ENCODE results near the gene KRTAP12-1.
A peak's percentile ranks its signal among the peaks of the same experiment; 100 is the strongest.
"Not testable (repeated sequence)": the region's sequence is repeated elsewhere in the genome, so short reads cannot be mapped to it uniquely, and the experiment has no call there.

The KRTAP12-1 gene

GRCh38 chr21:44697172-44697810 lies 15.3 kb upstream of the KRTAP12-1 start, which contains the start of gene KRTAP10-12:
TSS of gene KRTAP10-12 (plus strand) at chr21:44697172. CDS start at chr21:44697202, 30 bp downstream.
- not testable (repeated sequence) for DNase-seq

- no peak for DNase-seq
Observed at GRCh38 chr21:44696572-44696971, 14.6 kb upstream of the KRTAP12-1 start.

DNA sequence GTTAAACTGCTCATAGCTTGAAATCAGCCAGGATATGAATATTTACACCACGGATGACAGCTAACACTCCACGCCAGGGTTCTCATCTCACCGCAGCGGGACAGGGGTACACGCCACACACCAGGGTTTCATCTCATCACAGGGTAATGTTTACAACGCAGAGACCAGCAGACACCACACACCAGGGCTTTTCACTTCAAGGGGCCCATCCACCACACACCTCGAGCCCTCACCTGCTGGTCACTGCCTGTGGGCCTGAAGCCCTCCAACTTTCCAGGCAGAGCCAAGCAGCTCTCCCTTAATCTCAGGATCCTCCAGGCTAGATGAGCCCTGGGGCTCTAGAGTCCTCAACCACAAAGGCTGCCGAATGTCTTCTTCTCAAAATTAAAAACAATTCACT lies 13.7 kb upstream of the KRTAP12-1 start:
- DNase-seq = no peak

GRCh38 chr21:44695184-44695583 lies 13.2 kb upstream of the KRTAP12-1 start:
- no peak for DNase-seq

DNA sequence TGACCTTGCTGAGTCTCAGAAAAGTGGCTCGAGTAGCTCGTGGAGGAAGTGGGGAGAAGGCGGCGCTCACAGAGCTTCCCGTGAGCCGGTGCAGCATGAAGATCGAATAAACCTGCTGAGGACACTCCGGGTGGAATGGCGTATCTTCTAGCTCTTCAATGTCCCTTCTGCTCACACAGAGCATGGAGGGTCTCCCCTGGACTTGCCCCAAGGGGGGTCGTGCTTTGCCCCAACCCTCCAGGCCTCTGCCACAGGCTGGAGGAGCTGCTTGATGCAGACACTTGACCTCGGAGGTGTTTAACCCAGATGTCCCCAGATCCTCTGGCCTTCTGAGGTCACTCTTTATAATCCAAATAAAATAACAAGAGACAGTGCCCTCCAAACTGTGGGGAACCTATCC lies 12.8 kb upstream of the KRTAP12-1 start:
- DNase-seq = no peak

- DNase-seq = no peak
Observed at GRCh38 chr21:44692798-44693512, 11.0 kb upstream of the KRTAP12-1 start.

DNA sequence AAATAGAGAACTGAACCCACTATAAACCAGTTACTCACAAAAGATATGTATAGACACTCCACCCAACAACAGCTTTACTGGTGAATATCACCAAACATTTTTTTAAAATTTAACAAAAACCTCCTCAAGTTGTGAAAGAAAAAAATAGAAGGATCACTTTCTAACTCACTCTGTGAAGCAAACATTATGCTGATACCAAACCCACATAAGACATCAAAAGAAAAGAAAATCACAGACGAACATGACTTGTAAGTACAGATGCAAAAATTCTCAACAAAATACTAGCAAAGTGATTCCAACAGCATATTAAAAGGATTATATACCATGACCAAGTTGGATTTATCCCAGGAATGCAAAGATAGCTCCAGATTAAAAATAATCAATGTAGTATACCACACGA lies 9.7 kb upstream of the KRTAP12-1 start:
- no peak for DNase-seq

DNA sequence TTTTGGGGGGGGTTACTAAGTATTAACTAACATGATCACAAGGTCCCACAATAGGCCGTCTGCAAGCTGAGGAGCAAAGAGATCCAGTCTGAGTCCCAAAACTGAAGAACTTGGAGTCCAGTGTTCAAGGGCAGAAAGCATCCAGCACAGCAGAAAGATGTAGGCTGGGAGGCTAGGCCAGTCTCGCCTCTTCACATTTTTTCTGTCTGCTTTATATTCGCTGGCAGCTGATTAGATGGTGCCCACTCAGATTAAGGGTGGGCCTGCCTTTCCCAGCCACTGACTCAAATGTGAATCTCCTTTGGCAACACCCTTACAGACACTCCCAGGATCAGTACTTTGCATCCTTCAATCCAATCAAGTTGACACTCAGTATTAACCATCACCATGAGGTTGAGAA lies 7.8 kb upstream of the KRTAP12-1 start:
- not testable (repeated sequence) for DNase-seq

- DNase-seq = no peak
Observed at GRCh38 chr21:44687671-44688070, 5.7 kb upstream of the KRTAP12-1 start.

DNA sequence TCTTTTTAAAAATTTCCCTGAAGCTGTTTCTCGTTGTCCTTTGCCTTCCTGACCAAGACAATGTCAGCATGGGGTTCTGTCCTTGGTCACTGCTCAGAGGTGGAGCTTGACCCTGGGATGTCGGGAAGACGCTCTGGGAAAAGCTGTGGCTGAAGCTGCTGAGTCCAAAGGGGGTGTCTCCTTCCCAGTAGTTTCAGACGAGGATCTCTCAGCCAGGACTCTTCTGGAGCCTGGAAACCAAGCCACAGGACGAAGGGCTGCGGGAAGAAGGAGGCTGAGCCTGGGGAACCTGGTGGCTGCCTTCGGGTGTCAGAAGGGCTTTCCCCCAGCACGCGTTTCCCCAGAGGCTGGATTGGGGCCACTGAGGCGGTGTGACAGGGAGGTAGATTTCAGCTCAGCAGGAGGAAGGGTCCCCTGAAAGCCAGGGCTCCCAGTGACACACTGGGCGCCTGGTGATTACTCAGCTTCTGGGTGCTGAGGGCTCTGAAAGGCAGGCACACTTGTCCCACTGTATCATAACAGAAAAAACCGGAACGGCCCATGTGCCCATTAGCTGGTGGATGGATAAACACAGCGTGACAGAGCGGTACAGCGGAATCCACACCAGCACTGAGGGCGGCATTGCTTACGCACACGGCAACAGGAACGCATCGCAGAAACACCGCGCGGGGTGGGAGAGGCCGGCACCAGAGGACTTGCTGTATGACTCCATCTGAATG lies 5.0 kb upstream of the KRTAP12-1 start:
- DNase-seq = no peak

- DNase-seq = no peak
Observed at GRCh38 chr21:44686000-44686781, 4.2 kb upstream of the KRTAP12-1 start.

DNA sequence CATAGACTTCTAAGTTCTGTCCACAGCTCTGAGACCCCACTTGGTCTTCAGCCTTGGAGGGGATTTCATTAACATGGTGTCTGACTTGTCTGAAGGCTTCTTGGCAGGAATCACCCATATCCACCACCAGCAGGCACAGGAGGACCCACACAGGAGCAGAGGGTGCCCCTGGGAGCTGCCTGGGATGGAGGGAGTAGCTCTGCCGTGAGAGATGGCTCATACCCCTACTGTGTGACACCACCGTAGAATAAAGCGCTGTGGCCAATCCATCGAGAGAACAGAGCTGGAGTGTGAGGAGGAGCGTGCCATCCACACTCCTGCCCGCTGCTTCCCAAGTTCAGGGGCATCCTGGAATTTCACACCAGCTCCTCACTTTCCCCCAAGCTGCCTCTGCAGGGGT lies 3.1 kb upstream of the KRTAP12-1 start:
- DNase-seq = not testable (repeated sequence)

- no peak for DNase-seq
Observed at GRCh38 chr21:44684483-44684882, 2.5 kb upstream of the KRTAP12-1 start.

DNA sequence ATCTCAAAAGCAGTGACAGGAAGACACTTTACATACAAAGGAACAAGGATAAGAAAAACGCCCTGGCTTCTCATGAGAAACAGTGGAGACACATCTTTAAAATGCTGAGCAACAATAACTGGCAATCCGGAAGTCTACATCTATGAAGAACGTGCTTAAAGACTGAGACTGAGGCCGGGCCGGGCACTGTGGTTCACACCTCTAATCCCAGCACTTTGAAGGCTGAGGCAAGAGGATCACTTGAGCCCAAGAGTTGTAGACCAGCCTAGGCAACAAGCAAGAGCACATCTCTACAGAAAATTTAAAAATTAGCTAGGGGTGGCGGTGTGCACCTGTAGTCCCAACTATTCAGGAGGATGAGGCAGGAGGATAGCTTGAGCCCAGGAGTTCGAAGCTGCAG lies 2.1 kb upstream of the KRTAP12-1 start:
- no peak for DNase-seq

GRCh38 chr21:44682580-44683151 lies 703 bp upstream of the KRTAP12-1 start:
- no peak for DNase-seq

GRCh38 chr21:44681152-44681551 lies 811 bp downstream of the KRTAP12-1 start:
- no peak for DNase-seq

DNA sequence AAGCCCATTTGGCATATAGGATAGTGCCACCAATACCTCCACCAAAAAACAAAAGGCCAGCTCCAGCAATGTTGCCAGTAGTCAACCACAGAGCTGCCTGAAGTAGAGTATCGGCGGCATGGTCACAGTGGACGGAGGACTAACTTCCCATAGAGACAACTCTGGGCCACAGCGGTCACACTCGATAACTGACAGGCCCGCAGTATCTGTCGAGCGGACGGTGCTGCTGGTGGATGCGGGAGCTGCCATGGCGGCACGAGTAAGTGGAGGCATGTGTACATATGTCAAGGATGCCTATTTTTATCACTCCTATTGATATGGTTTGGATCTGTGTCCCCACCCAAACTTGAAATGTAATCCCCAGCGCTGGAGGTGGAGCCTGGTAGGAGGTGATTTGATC lies 4.1 kb downstream of the KRTAP12-1 start:
- DNase-seq = no peak

DNA sequence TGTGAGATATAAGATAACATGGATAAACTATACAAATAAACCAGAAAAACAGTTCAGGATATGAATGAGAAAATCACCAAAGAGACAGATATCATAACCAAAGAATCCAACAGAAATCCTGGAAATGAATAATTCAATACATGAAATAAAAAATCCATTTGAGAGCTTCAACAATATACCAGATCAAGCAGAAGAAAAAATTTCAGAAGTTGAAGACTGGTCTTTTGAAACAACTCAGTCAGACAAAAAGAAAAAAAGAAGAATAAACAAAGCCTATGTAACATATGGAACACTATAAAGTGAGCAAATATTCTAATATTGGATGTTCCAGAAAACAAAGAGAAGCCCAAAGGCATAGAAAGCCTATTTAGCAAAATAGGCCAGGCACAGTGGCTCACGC lies 10.1 kb downstream of the KRTAP12-1 start:
- no peak for DNase-seq

DNA sequence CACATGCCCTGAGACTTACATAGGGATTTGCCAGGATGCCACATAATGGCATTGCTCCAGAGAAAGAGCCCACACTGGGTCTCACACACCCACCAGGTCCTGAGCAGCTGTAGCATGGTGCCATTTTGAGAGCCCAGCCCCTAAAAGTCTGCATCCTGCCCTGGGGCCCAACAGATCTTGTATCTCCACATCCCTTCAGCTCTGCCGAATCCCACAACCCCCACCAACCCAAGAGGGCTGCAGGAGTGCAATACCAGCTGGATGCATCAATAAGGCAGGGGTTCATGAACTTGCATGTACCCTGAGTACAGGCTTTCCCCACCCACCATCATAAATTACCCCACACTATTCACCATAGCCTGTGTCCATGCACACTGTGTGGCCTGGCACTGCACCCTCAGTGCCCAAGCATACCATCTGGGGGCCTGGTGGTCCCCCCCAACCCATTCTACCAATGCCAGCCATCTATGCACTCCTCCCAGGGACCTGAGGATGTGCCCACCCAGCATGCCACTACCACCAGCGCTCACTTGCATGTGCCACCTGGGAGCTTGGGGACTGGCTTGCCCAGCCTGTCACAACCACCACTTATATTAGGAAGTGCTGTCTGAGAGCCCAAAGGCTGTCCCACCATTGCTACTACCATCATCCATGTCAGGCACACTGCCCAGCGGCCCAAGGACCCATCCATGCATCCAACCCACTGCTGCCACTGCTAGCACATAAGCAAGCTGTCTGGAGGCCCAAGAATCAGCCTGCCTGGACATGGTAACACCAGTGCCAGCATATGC lies 11.1 kb downstream of the KRTAP12-1 start:
- DNase-seq = no peak

GRCh38 chr21:44667612-44668011 lies 14.4 kb downstream of the KRTAP12-1 start:
- DNase-seq = no peak

DNA sequence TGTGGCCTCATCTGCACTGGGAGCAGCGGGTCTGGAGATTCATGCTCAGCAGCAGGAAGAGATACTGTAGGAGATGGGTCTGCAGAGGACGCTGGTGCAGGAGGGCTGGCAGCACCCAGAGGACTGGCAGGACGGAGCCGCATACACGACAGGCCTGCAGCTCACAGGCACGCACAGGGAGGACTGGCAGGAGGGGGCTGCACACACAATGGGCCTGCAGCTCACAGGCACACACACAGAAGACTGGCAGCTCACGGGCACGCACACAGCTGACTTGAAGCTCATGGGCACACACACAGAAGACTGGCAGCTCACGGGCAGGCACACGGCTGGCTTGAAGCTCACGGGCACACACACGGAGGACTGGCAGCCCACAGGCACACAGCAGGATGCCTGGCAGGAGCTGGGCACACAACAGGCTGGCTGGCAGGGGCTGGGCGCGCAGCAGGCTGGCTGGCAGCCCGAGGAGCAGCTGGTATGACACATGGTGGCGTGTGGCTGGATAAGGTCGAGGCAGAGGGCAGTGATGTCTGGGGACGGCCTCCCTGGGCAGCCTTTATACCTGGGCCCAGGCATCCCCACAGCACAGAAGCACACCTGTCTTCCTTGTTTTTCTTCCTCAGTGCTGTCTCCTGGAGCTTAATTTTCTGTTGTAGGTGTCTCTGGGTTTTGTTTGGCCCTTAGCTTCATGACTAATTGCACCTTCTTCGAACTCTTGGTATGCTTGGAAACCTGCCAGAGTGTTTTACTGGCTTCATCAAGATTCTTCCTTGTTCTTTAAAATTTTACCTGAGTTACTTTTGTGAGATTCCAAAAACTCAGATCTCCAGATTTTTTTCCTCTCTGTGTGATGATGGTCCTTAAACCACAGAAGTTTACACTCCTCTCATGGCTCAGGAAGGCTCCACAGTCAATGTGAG lies 15.3 kb downstream of the KRTAP12-1 start, which contains the start of gene KRTAP12-2:
KRTAP12-2 (minus strand) TSS at position 527 of the 920 bp plus-strand sequence; CDS start at position 486, 41 bp downstream.
- peak; percentile 42 for DNase-seq

Measured in NCI-H1694 (cell line).